Pancreas (tissue), 10 donors: ENCODE measurements around the gene ACOX3. TPM values are rescaled to one million over a fixed set of nuclear protein-coding genes. Genes with fewer than 3 reads are reported as not detected.

ENCODE experiments used
- ATAC-seq, 4 donors: fragments of 200-7000 bp; cut with Tn5 transposase; one replicate each; pipeline versions ENCODE4 v1.8.0 to v1.9.1; 2020; ENCODE audit warnings: mild to moderate bottlenecking in 4 of 4, moderate library complexity in 4 of 4
- DNase-seq, 6 donors: peaks; one replicate each; pipeline ENCODE4 v3.0.0-alpha.2; 2020
- FAIRE-seq: peaks from 2 replicates; lab custom pipeline; 2012; peaks lifted over from hg19 to GRCh38; lab: Jason Lieb, UNC
- H3K27ac ChIP-seq, 4 donors: fragments of 200-600 bp; sonication (generic); 1 replicate in 3 of 4; 2 replicates in 1 of 4; pipeline versions ENCODE4 v1.5.0 to v1.8.0; 2020
- H3K27me3 ChIP-seq, 4 donors: fragments of 200-600 bp; one replicate each; pipeline ENCODE4 v1.8.0; 2021
- H3K36me3 ChIP-seq, 3 donors: fragments of 200-600 bp; sonication (generic) in 1 of 3; one replicate each; pipeline versions ENCODE4 v1.5.0 to v1.8.0; 2020 to 2021
- H3K4me1 ChIP-seq, 3 donors: fragments of 200-600 bp; one replicate each; pipeline ENCODE4 v1.8.0; 2021
- H3K4me3 ChIP-seq, 4 donors: fragments of 200-600 bp; sonication (generic) in 2 of 4; one replicate each; pipeline versions ENCODE4 v1.5.0 to v1.8.0; 2020 to 2021
- H3K9me3 ChIP-seq, 4 donors: fragments of 200-600 bp; one replicate each; pipeline ENCODE4 v1.8.0; 2021
- WGBS, 2 donors: extraction: QIAGEN DNeasy Blood & Tissue Kit; methylation state at CpG; one replicate each; pipeline ENCODE4 v1.1.7; 2013; 5-methylcytosine and 5-hydroxymethylcytosine counted together
- intact Hi-C, 3 donors: fragments of 100-400 bp; cut with DNase I; formaldehyde crosslinking; loops; one replicate each; pipeline versions ENCODE4 v1.11.1 to v1.14.2; 2022
- polyA plus RNA-seq, 2 donors: library from polyadenylated mRNA; stranded (reverse); fragments of 200-250 nt; gene quantifications; one replicate each; pipeline ENCODE4 v1.2.3, GENCODE V29; 2013
- total RNA-seq, 6 donors: library from RNA; stranded (reverse); fragmentation: NEBNext Ultra II Directional in 4 of 6; extraction: Animal tissue kit (Norgen Biotek cat#: 25700) in 4 of 6; gene quantifications; one replicate each; pipeline versions ENCODE4 v1.2.1 to v1.2.4, GENCODE V29; 2021 to 2023
- TF ChIP-seq, protein P1 (sequence below), 4 donors: fragments of 200-600 bp; sonication (generic) in 3 of 4; IDR thresholded peaks; one replicate each; pipeline versions ENCODE4 v1.5.0 to v1.8.0; 2021; ENCODE audit warnings: antibody characterized with exemption in 4 of 4
- donor health status: healthy with polysubstance abuse.
- donor health status: DM: no; HTN: no; CAD: no; lungs with moderate emphysema.
- donor health status: DM: no; HTN: no; CAD: no.
- donor health status: control.
- donor health status: control.
- donor health status: Bipolar disorder and iron deficiency.
- donor health status: DM: yes; HTN: yes; CAD: no.
- donor health status: DM: no; HTN: no; CAD: no.
- donor health status: DM: no; HTN: no; CAD: no.
- donor health status: DM: yes; HTN: yes; CAD: no.

Gene ACOX3
- total and polyA plus RNA-seq, 8 donors = 16.1 to 24.8 (median 18.6) TPM

- Histone ChIP-seq H3K36me3 (no peaks in the 10 kb centered on the region), H3K4me1 (peaks cover 0 to 6% (median 0%) of the 10 kb centered on the region in 3 donors), H3K9me3 (no peaks in the 10 kb centered on the region), H3K27ac (no peak overlapping the region), H3K4me3 (no peak overlapping the region), H3K27me3 (no peaks in the 10 kb centered on the region)
- WGBS, 2 donors = 58 to 61% methylated on average over 13 of the region's 13 CpGs
- peak; percentile 91 for FAIRE-seq
- intact Hi-C loops = no loop called here
- TF ChIP-seq, protein P1, sequence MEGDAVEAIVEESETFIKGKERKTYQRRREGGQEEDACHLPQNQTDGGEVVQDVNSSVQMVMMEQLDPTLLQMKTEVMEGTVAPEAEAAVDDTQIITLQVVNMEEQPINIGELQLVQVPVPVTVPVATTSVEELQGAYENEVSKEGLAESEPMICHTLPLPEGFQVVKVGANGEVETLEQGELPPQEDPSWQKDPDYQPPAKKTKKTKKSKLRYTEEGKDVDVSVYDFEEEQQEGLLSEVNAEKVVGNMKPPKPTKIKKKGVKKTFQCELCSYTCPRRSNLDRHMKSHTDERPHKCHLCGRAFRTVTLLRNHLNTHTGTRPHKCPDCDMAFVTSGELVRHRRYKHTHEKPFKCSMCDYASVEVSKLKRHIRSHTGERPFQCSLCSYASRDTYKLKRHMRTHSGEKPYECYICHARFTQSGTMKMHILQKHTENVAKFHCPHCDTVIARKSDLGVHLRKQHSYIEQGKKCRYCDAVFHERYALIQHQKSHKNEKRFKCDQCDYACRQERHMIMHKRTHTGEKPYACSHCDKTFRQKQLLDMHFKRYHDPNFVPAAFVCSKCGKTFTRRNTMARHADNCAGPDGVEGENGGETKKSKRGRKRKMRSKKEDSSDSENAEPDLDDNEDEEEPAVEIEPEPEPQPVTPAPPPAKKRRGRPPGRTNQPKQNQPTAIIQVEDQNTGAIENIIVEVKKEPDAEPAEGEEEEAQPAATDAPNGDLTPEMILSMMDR (IDR thresholded peaks at IDR 0.05) = no peak
- no peak for ATAC-seq
- peak in 1 of 6 donors; percentile 28 for DNase-seq
These were observed 120.7 kb downstream of the ACOX3 start for GRCh38 chr4:8319731-8320385.

DNA sequence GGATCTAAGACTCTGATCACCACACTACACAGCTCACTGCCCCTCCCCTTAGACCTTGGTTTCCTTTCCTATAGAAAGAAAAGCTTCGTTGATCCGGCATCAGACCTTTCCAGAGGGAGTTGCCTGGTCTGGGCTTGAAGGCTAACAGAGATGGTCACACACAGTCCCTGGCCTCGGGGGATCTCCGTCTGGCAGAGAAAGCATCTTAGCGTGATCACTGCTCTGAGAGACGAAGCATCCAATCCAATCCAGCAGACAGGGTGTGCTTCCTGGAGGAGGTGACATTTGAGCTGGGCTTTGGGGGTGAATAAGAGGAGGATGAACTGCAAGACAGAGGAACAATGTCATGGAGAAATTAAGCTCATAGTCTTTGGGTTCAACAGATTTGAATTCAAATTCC lies 121.5 kb downstream of the ACOX3 start:
- ATAC-seq (no peak), FAIRE-seq (no peak), DNase-seq (no peak)
- intact Hi-C loops = no loop called here
- H3K4me3 ChIP-seq = no peak overlapping the region
- no peaks in the 10 kb centered on the region for H3K9me3 ChIP-seq
- 74 to 80% methylated on average over 6 of the region's 6 CpGs for WGBS, 2 donors
- H3K36me3 ChIP-seq = no peaks in the 10 kb centered on the region
- no peak overlapping the region for H3K27ac ChIP-seq
- TF ChIP-seq, protein P1 (IDR thresholded peaks at IDR 0.05) = no peak
- H3K4me1 ChIP-seq = peaks cover 0 to 6% (median 0%) of the 10 kb centered on the region in 3 donors
- H3K27me3 ChIP-seq = no peaks in the 10 kb centered on the region

DNA sequence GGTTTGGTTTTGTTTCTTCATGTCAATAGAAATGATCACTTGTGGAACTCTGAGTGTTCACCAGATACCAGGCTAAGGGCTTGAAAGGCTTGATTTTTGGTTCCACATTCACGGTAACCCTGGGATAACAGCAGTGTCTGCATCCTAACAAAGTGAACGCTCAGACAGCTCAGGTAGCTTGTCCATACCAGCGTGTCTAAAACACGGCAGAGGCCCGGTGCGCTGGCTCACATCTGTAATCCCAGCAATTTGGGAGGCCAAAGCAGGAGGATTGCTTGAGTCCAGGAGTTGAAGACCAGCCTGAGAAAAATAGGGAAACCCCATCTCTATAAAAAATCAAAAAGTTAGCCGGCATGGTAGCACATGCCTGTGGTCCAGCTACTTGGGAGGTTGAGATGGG lies 122.0 kb downstream of the ACOX3 start:
- H3K27ac ChIP-seq = no peak overlapping the region
- H3K36me3 ChIP-seq = no peaks in the 10 kb centered on the region
- ATAC-seq (no peak), FAIRE-seq (no peak), DNase-seq (no peak)
- TF ChIP-seq, protein P1 (IDR thresholded peaks at IDR 0.05) = no peak
- H3K27me3 ChIP-seq = no peaks in the 10 kb centered on the region
- H3K4me3 ChIP-seq = no peak overlapping the region
- 87 to 93% methylated on average over 7 of the region's 7 CpGs for WGBS, 2 donors
- intact Hi-C loops = no loop called here
- H3K4me1 ChIP-seq = peaks cover 0 to 6% (median 0%) of the 10 kb centered on the region in 3 donors
- no peaks in the 10 kb centered on the region for H3K9me3 ChIP-seq

- TF ChIP-seq, protein P1 (IDR thresholded peaks at IDR 0.05) = no peak
- no peak for ATAC-seq
- FAIRE-seq = no peak
- WGBS, 2 donors = 78 to 79% methylated on average over 6 of the region's 6 CpGs
- H3K4me1 ChIP-seq = peaks cover 0 to 6% (median 0%) of the 10 kb centered on the region in 3 donors
- H3K9me3 ChIP-seq = no peaks in the 10 kb centered on the region
- intact Hi-C loops = no loop called here
- H3K27ac ChIP-seq = no peak overlapping the region
- no peaks in the 10 kb centered on the region for H3K27me3 ChIP-seq
- no peak for DNase-seq
- no peaks in the 10 kb centered on the region for H3K36me3 ChIP-seq
- H3K4me3 ChIP-seq = no peak overlapping the region
These were observed 123.0 kb downstream of the ACOX3 start for GRCh38 chr4:8317474-8317873.

GRCh38 chr4:8316911-8317351 lies 123.6 kb downstream of the ACOX3 start:
- FAIRE-seq = no peak
- TF ChIP-seq, protein P1 (IDR thresholded peaks at IDR 0.05) = no peak
- Histone ChIP-seq H3K27me3 (no peaks in the 10 kb centered on the region), H3K4me1 (peaks cover 0 to 6% (median 0%) of the 10 kb centered on the region in 3 donors), H3K9me3 (no peaks in the 10 kb centered on the region), H3K4me3 (no peak overlapping the region), H3K27ac (no peak overlapping the region), H3K36me3 (no peaks in the 10 kb centered on the region)
- WGBS, 2 donors = 88 to 94% methylated on average over 15 of the region's 15 CpGs
- intact Hi-C loops = no loop called here
- DNase-seq = peak in 2 of 6 donors; percentile 45 to 51
- no peak for ATAC-seq
